ENCODE measurements around the gene SLC25A21. TPM values are rescaled to one million over a fixed set of nuclear protein-coding genes. Genes with fewer than 3 reads are reported as not detected.

Gene SLC25A21
- total and polyA plus RNA-seq, 8 donors, result 0.40 to 5.4 (median 1.3) TPM; not detected in 2

GRCh38 chr14:36823651-36824050, 348.8 kb downstream of the SLC25A21 start:
- TF ChIP-seq POLR2A (IDR thresholded peaks at IDR 0.05) (no peak), POLR2AphosphoS5 (IDR thresholded peaks at IDR 0.05) (no peak), EP300 (IDR thresholded peaks at IDR 0.05) (no peak)
- H3K9me3 ChIP-seq, result no peaks in the 10 kb centered on the region
- H3K4me1 ChIP-seq, result no peaks in the 10 kb centered on the region
- intact Hi-C loops (cut with DNase I; ENCODE audit: low total_unique reads), result no loop called here
- no peak overlapping the region for H3K4me3 ChIP-seq
- no peaks in the 10 kb centered on the region for H3K36me3 ChIP-seq
- no peak overlapping the region for H3K27ac ChIP-seq
- WGBS, 5 donors, result 70 to 74% (median 71%) methylated on average over 4 of the region's 4 CpGs
- DNase-seq, result no peak
- no peaks in the 10 kb centered on the region for H3K27me3 ChIP-seq

- no peaks in the 10 kb centered on the region for H3K36me3 ChIP-seq
- no peak for DNase-seq
- intact Hi-C loops (cut with DNase I; ENCODE audit: low total_unique reads), result no loop called here
- no peaks in the 10 kb centered on the region for H3K27me3 ChIP-seq
- no peaks in the 10 kb centered on the region for H3K4me1 ChIP-seq
- TF ChIP-seq EP300 (IDR thresholded peaks at IDR 0.05), result no peak
- TF ChIP-seq POLR2AphosphoS5 (IDR thresholded peaks at IDR 0.05), result no peak
- no peak for TF ChIP-seq CTCF (IDR thresholded peaks at IDR 0.05)
- H3K27ac ChIP-seq, result no peak overlapping the region
- H3K4me3 ChIP-seq, result no peak overlapping the region
- no peaks in the 10 kb centered on the region for H3K9me3 ChIP-seq
Measured at GRCh38 chr14:36822685-36823084, 349.7 kb downstream of the SLC25A21 start.

- intact Hi-C loops (cut with DNase I; ENCODE audit: low total_unique reads), result no loop called here
- no peak overlapping the region for H3K27ac ChIP-seq
- no peak for DNase-seq
- no peaks in the 10 kb centered on the region for H3K9me3 ChIP-seq
- no peak overlapping the region for H3K4me3 ChIP-seq
- WGBS, 5 donors, result 80 to 86% (median 85%) methylated on average over 1 of the region's 1 CpG
- H3K27me3 ChIP-seq, result no peaks in the 10 kb centered on the region
- no peaks in the 10 kb centered on the region for H3K36me3 ChIP-seq
- TF ChIP-seq POLR2AphosphoS5 (IDR thresholded peaks at IDR 0.05) (no peak), EP300 (IDR thresholded peaks at IDR 0.05) (no peak), POLR2A (IDR thresholded peaks at IDR 0.05) (no peak), CTCF (IDR thresholded peaks at IDR 0.05) (no peak)
- H3K4me1 ChIP-seq, result no peaks in the 10 kb centered on the region
Measured at GRCh38 chr14:36820901-36821300, 351.5 kb downstream of the SLC25A21 start.

- intact Hi-C loops (cut with DNase I; ENCODE audit: low total_unique reads), result no loop called here
- no peaks in the 10 kb centered on the region for H3K36me3 ChIP-seq
- DNase-seq, result no peak
- H3K27ac ChIP-seq, result no peak overlapping the region
- H3K9me3 ChIP-seq, result no peaks in the 10 kb centered on the region
- 32 to 59% (median 46%) methylated on average over 2 of the region's 2 CpGs for WGBS, 5 donors
- H3K27me3 ChIP-seq, result no peaks in the 10 kb centered on the region
- H3K4me3 ChIP-seq, result no peak overlapping the region
- H3K4me1 ChIP-seq, result no peaks in the 10 kb centered on the region
- no peak for TF ChIP-seq EP300 (IDR thresholded peaks at IDR 0.05)
- TF ChIP-seq POLR2AphosphoS5 (IDR thresholded peaks at IDR 0.05), result no peak
- no peak for TF ChIP-seq CTCF (IDR thresholded peaks at IDR 0.05)
- no peak for TF ChIP-seq POLR2A (IDR thresholded peaks at IDR 0.05)
Measured at GRCh38 chr14:36820111-36820709, 352.2 kb downstream of the SLC25A21 start.

GRCh38 chr14:36818794-36819384, 353.5 kb downstream of the SLC25A21 start:
- Histone ChIP-seq H3K4me1 (no peaks in the 10 kb centered on the region), H3K36me3 (no peaks in the 10 kb centered on the region), H3K27me3 (no peaks in the 10 kb centered on the region), H3K4me3 (no peak overlapping the region), H3K27ac (no peak overlapping the region), H3K9me3 (no peaks in the 10 kb centered on the region)
- no peak for DNase-seq
- 35 to 63% (median 50%) methylated on average over 2 of the region's 2 CpGs for WGBS, 5 donors
- intact Hi-C loops (cut with DNase I; ENCODE audit: low total_unique reads), result no loop called here
- no peak for TF ChIP-seq CTCF (IDR thresholded peaks at IDR 0.05)
- no peak for TF ChIP-seq POLR2A (IDR thresholded peaks at IDR 0.05)
- TF ChIP-seq POLR2AphosphoS5 (IDR thresholded peaks at IDR 0.05), result no peak

All from stomach (tissue), 9 donors.